Stomach (tissue), 9 donors: ENCODE measurements around the gene BOD1L1. TPM values are rescaled to one million over a fixed set of nuclear protein-coding genes. Genes with fewer than 3 reads are reported as not detected.
"Not testable (repeated sequence)": the region's sequence is repeated elsewhere in the genome, so short reads cannot be mapped to it uniquely, and the experiment has no call there.

Experiments
- DNase-seq, 2 donors: peaks; one replicate each; pipeline versions ENCODE4 v3.0.0 to v3.0.0-alpha.2; 2013 to 2019
- H3K27ac ChIP-seq, 5 donors: fragments of 200-600 bp in 4 of 5; sonication (generic) in 4 of 5; one replicate each; pipeline ENCODE4 v1.5.1; 2013 to 2019; ENCODE audit warnings: mild to moderate bottlenecking in 1 of 5, moderate library complexity in 1 of 5
- H3K27me3 ChIP-seq, 3 donors: fragments of 200-600 bp; sonication (generic); one replicate each; pipeline ENCODE4 v1.5.1; 2017 to 2019; ENCODE audit warnings: mixed run types in 1 of 3
- H3K36me3 ChIP-seq, 4 donors: fragments of 200-600 bp; sonication (generic); 1 replicate in 3 of 4; 2 replicates in 1 of 4; pipeline ENCODE4 v1.5.1; 2016 to 2019
- H3K4me1 ChIP-seq, 4 donors: fragments of 200-600 bp; sonication (generic); one replicate each; pipeline ENCODE4 v1.5.1; 2016 to 2019
- H3K4me3 ChIP-seq, 4 donors: fragments of 200-600 bp; sonication (generic) in 3 of 4; one replicate each; pipeline ENCODE4 v1.5.1; 2016 to 2019; ENCODE audit warnings: mild to moderate bottlenecking in 1 of 4
- H3K9me3 ChIP-seq, 4 donors: fragments of 200-600 bp; sonication (generic); one replicate each; pipeline ENCODE4 v1.5.1; 2016 to 2019
- CTCF ChIP-seq, 7 experiments: fragments of 450-650 bp in 4 of 7; fragments of 200-600 bp in 3 of 7; sonication (generic) in 3 of 7; IDR thresholded peaks; one replicate each; pipeline ENCODE4 v1.5.1; 2016 to 2019; ENCODE audit warnings: antibody characterized with exemption in 7 of 7, control low read depth in 2 of 7, mild to moderate bottlenecking in 1 of 7
- EP300 ChIP-seq: sonication (generic); formaldehyde crosslinking; IDR thresholded peaks from one replicate; pipeline ENCODE4 v1.6.1; 2017; ENCODE audit warnings: antibody characterized with exemption
- POLR2A ChIP-seq, 4 donors: fragments of 450-650 bp; IDR thresholded peaks; one replicate each; pipeline ENCODE4 v1.6.1; 2016; ENCODE audit warnings: antibody characterized with exemption in 4 of 4, control low read depth in 2 of 4, mild to moderate bottlenecking in 1 of 4, moderate library complexity in 1 of 4
- POLR2AphosphoS5 ChIP-seq, 3 donors: sonication (generic); formaldehyde crosslinking; IDR thresholded peaks; one replicate each; pipeline ENCODE4 v1.6.1; 2016; ENCODE audit warnings: antibody characterized with exemption in 3 of 3
- WGBS, 5 donors: extraction: QIAGEN DNeasy Blood & Tissue Kit in 3 of 5; methylation state at CpG; one replicate each; pipeline versions ENCODE4 v1.1.5 to v1.1.7; 2013 to 2018; 5-methylcytosine and 5-hydroxymethylcytosine counted together
- intact Hi-C: fragments of 100-400 bp; cut with DNase I; formaldehyde crosslinking; loops from one replicate; pipeline ENCODE4 v1.15.1; 2023; ENCODE audit warnings: low total_unique reads
- polyA plus RNA-seq, 3 donors: library from polyadenylated mRNA; stranded (reverse); fragments of 200-250 nt; gene quantifications; one replicate each; pipeline ENCODE4 v1.2.3, GENCODE V29; 2013
- total RNA-seq, 5 donors: library from RNA; depleted of rRNA; stranded (reverse); fragments of >200 nt; gene quantifications; one replicate each; pipeline versions ENCODE4 v1.1.0 to v1.2.3, GENCODE V29; 2014 to 2016
- donor health status: healthy with polysubstance abuse.
- donor health status: Bipolar disorder and iron deficiency.
- donor health status: healthy.

Gene BOD1L1
- total and polyA plus RNA-seq, 8 donors, result 8.2 to 61.7 (median 33.4) TPM

- Histone ChIP-seq H3K27me3 (no peaks in the 10 kb centered on the region), H3K4me3 (no peak overlapping the region), H3K4me1 (no peaks in the 10 kb centered on the region), H3K27ac (no peak overlapping the region), H3K9me3 (no peaks in the 10 kb centered on the region), H3K36me3 (peaks cover 49 to 96% (median 95%) of the 10 kb centered on the region in 4 donors)
- TF ChIP-seq CTCF (IDR thresholded peaks at IDR 0.05), result no peak
- 88 to 98% (median 95%) methylated on average over 2 of the region's 2 CpGs for WGBS, 5 donors
- no peak for DNase-seq
- intact Hi-C loops, result no loop called here
These were observed 56.6 kb downstream of the BOD1L1 start for GRCh38 chr4:13570916-13571315.

GRCh38 chr4:13567125-13567524 is 60.4 kb downstream of the BOD1L1 start:
- intact Hi-C loops, result no loop called here

GRCh38 chr4:13562876-13563275 is 64.6 kb downstream of the BOD1L1 start:
- no peak overlapping the region for H3K4me3 ChIP-seq
- intact Hi-C loops, result no loop called here
- no peak overlapping the region for H3K27ac ChIP-seq
- H3K36me3 ChIP-seq, result peaks cover 0 to 17% (median 14%) of the 10 kb centered on the region in 4 donors
- H3K4me1 ChIP-seq, result no peaks in the 10 kb centered on the region
- 83 to 97% (median 88%) methylated on average over 1 of the region's 1 CpG for WGBS, 5 donors
- TF ChIP-seq POLR2A (IDR thresholded peaks at IDR 0.05) (no peak), EP300 (no peak), POLR2AphosphoS5 (IDR thresholded peaks at IDR 0.05) (no peak), CTCF (IDR thresholded peaks at IDR 0.05) (no peak)
- DNase-seq, result no peak
- H3K9me3 ChIP-seq, result no peaks in the 10 kb centered on the region
- H3K27me3 ChIP-seq, result no peaks in the 10 kb centered on the region

More at GRCh38 chr4:13567125-13567524, 60.4 kb downstream of the BOD1L1 start:
- Histone ChIP-seq H3K4me1 (no peaks in the 10 kb centered on the region), H3K27ac (no peak overlapping the region), H3K4me3 (no peak overlapping the region), H3K27me3 (no peaks in the 10 kb centered on the region), H3K9me3 (no peaks in the 10 kb centered on the region), H3K36me3 (peaks cover 26 to 58% (median 57%) of the 10 kb centered on the region in 4 donors)
- TF ChIP-seq POLR2A (IDR thresholded peaks at IDR 0.05), result no peak
- DNase-seq, result no peak
- 94 to 98% (median 97%) methylated on average over 5 of the region's 5 CpGs for WGBS, 5 donors

GRCh38 chr4:13561673-13562072 is 65.9 kb downstream of the BOD1L1 start:
- Histone ChIP-seq H3K27ac (no peak overlapping the region), H3K4me1 (no peaks in the 10 kb centered on the region), H3K9me3 (no peaks in the 10 kb centered on the region), H3K27me3 (peaks cover 0 to 8% (median 0%) of the 10 kb centered on the region in 3 donors), H3K4me3 (no peak overlapping the region), H3K36me3 (peaks cover 0 to 5% (median 4%) of the 10 kb centered on the region in 4 donors)
- intact Hi-C loops, result no loop called here
- DNase-seq, result no peak
- TF ChIP-seq EP300, result no peak
- TF ChIP-seq POLR2A (IDR thresholded peaks at IDR 0.05), result no peak
- TF ChIP-seq CTCF (IDR thresholded peaks at IDR 0.05), result no peak
- TF ChIP-seq POLR2AphosphoS5 (IDR thresholded peaks at IDR 0.05), result no peak
- WGBS, 5 donors, result 59 to 69% (median 61%) methylated on average over 4 of the region's 4 CpGs

- WGBS, 5 donors, result 61 to 70% (median 68%) methylated on average over 5 of the region's 5 CpGs
- H3K36me3 ChIP-seq, intact Hi-C loops, H3K27ac ChIP-seq, H3K27me3 ChIP-seq, H3K4me3 ChIP-seq, DNase-seq, H3K9me3 ChIP-seq, H3K4me1 ChIP-seq: not testable (repeated sequence)
These were observed 67.4 kb downstream of the BOD1L1 start for GRCh38 chr4:13560111-13560510.
